Measurements from ENCODE around the gene FAM168A.

The FAM168A gene

GRCh38 chr11:73423506-73423905 lies 174.4 kb downstream of the FAM168A start:
- no peak overlapping the region for H3K4me3 ChIP-seq (ENCODE audit: low read depth, low read length)
- TF ChIP-seq CTCF (conservative IDR thresholded peaks at IDR 0.05; ENCODE audit: low read depth, low read length), result no peak
- no peak for DNase-seq (ENCODE audit: low read depth)

GRCh38 chr11:73422886-73423285 lies 175.0 kb downstream of the FAM168A start:
- H3K4me3 ChIP-seq (ENCODE audit: low read depth, low read length), result no peak overlapping the region
- TF ChIP-seq CTCF (conservative IDR thresholded peaks at IDR 0.05; ENCODE audit: low read depth, low read length), result no peak
- no peak for DNase-seq (ENCODE audit: low read depth)

GRCh38 chr11:73420136-73420535 lies 177.8 kb downstream of the FAM168A start:
- no peak for DNase-seq (ENCODE audit: low read depth)
- no peak overlapping the region for H3K4me3 ChIP-seq (ENCODE audit: low read depth, low read length)
- TF ChIP-seq CTCF (conservative IDR thresholded peaks at IDR 0.05; ENCODE audit: low read depth, low read length), result no peak

GRCh38 chr11:73416786-73417185 lies 181.1 kb downstream of the FAM168A start:
- no peak for TF ChIP-seq CTCF (conservative IDR thresholded peaks at IDR 0.05; ENCODE audit: low read depth, low read length)
- no peak for DNase-seq (ENCODE audit: low read depth)
- H3K4me3 ChIP-seq (ENCODE audit: low read depth, low read length), result no peak overlapping the region

- no peak for TF ChIP-seq CTCF (conservative IDR thresholded peaks at IDR 0.05; ENCODE audit: low read depth, low read length)
- no peak for DNase-seq (ENCODE audit: low read depth)
- no peak overlapping the region for H3K4me3 ChIP-seq (ENCODE audit: low read depth, low read length)
These were observed 181.9 kb downstream of the FAM168A start for GRCh38 chr11:73415854-73416615.

GRCh38 chr11:73414977-73415651 lies 182.8 kb downstream of the FAM168A start:
- no peak for TF ChIP-seq CTCF (conservative IDR thresholded peaks at IDR 0.05; ENCODE audit: low read depth, low read length)
- no peak overlapping the region for H3K4me3 ChIP-seq (ENCODE audit: low read depth, low read length)
- peak; percentile 82 for DNase-seq (ENCODE audit: low read depth)
